ENCODE measurements around the gene PROSER2. TPM values are rescaled to one million over a fixed set of nuclear protein-coding genes. Genes with fewer than 3 reads are reported as not detected.

The PROSER2 gene
- total RNA-seq, 1 donor from 2014 or later = 0.37 TPM

DNA sequence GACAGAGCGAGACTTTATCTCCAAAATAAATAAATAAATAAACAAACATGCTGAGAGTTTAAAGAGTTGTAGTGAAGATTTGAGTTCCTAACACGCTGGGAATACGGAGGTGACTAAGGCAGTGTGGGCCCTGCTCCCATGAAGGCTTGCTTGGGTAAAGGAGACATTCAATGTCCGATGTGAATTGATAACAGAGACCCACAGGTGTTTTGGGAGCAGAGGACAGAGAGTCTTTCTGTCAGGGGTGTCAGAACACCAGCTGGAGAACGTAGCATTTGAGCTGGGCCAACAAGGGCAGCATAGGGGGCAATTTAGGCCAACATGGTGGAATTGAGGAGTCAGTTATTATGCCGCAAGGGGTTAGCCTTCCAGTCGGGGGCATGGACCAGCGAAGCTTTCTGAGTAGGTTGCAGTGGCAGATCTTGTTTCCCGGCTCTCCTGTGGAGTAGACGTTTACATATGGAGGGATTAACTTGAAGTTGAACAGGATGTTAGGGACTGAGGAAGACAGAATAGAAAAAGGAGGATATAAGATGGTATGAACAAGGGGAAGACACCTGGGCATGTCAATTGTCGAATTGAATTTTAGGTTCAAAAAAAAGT lies 5.6 kb downstream of the PROSER2 start:
- intact Hi-C loops (cut with micrococcal nuclease) = no loop called here
- H3K27ac Mint-ChIP-seq = no peak overlapping the region
- no peaks in the 10 kb centered on the region for H3K9me3 Mint-ChIP-seq
- DNase-seq (ENCODE audit: low spot score) = no peak
- peaks cover 48% of the 10 kb centered on the region for H3K27me3 Mint-ChIP-seq (ENCODE audit: low read depth)
- H3K4me1 Mint-ChIP-seq (ENCODE audit: low read depth) = peaks cover 2% of the 10 kb centered on the region
- no peaks in the 10 kb centered on the region for H3K36me3 Mint-ChIP-seq (ENCODE audit: low read depth)
- H3K4me3 Mint-ChIP-seq (ENCODE audit: low read depth) = no peak overlapping the region

DNA sequence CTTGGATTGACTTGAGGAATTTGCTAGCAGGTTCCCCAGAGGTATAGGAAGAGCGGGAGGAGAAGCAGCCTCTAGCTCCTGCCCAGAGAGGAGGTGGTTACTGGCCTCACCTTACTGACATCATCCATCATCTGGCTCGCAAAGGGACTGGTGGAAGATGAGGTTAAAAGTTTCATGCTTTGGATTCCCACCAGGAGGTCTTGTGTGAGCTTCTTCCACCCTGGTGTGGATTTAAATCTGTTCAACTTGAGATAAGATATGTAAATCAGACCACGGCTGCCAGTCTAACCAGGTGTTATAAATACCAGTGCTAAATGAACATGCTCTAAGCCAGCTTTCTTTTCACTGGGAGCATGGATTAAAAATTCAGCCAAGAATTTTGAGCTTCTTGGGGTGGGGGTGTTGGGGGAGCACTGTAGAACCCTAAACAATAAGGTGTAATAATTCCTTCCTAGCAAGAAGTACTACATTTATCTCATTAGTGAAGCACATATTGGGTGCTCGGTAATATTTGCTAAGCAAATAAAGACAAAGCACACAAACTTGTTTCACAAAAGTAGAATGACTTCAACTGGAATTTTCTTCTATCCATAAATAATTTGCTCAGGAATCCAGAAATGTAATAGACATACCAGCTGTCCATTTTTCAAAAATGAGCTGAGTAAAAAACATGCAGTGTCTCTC lies 7.8 kb downstream of the PROSER2 start:
- intact Hi-C loops (cut with micrococcal nuclease) = no loop called here
- Mint-ChIP-seq H3K4me3 (ENCODE audit: low read depth) (no peak overlapping the region), H3K27ac (no peak overlapping the region), H3K36me3 (ENCODE audit: low read depth) (no peaks in the 10 kb centered on the region), H3K27me3 (ENCODE audit: low read depth) (peaks cover 29% of the 10 kb centered on the region), H3K9me3 (no peaks in the 10 kb centered on the region), H3K4me1 (ENCODE audit: low read depth) (no peaks in the 10 kb centered on the region)
- no peak for DNase-seq (ENCODE audit: low spot score)

DNA sequence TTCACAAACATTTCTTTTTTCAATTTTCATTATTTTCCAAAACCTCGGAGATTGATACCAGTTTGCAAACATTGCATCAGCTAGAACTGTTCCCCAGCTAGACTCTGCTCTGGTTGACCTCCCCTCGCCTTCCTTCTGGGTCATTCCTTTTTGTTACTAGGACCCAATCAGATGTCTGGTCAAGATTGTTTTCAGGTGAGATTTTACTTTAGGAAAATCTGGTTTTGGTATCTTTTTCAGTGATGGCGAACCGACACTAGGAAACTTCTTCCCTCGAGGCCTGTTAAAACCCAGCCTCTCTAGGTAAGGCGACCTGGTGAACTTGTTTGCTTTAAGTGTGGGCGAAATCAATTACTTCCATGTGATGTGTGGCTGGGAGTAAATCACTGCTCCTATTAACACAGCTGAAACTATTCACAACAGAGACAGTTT lies 8.4 kb downstream of the PROSER2 start:
- intact Hi-C loops (cut with micrococcal nuclease) = no loop called here
- Mint-ChIP-seq H3K4me1 (ENCODE audit: low read depth) (no peaks in the 10 kb centered on the region), H3K4me3 (ENCODE audit: low read depth) (no peak overlapping the region), H3K9me3 (no peaks in the 10 kb centered on the region), H3K27me3 (ENCODE audit: low read depth) (peaks cover 27% of the 10 kb centered on the region), H3K36me3 (ENCODE audit: low read depth) (no peaks in the 10 kb centered on the region), H3K27ac (no peak overlapping the region)
- DNase-seq (ENCODE audit: low spot score) = no peak

DNA sequence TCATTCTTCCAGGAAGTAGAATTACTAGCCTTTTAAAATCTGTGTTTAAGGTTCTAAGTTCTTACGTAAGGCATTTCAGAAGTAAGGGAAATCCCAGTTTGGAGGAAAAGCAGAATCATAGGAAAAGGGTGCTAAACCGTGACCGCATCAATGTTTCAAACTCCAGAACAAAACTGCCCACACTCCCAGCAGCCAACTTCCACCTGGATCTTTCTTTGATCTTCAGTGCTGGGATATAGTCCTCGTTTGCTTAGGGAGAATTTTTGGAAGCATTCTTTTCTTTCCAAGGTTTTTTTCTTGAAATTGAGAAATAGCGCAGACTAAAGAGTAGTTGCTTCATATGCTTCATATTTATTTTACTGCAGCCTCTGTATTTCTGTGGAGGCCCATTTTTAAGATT lies 8.9 kb downstream of the PROSER2 start:
- peaks cover under 1% of the 10 kb centered on the region for H3K4me1 Mint-ChIP-seq (ENCODE audit: low read depth)
- no peak for DNase-seq (ENCODE audit: low spot score)
- H3K27me3 Mint-ChIP-seq (ENCODE audit: low read depth) = peaks cover 31% of the 10 kb centered on the region
- intact Hi-C loops (cut with micrococcal nuclease) = no loop called here
- H3K27ac Mint-ChIP-seq = no peak overlapping the region
- H3K36me3 Mint-ChIP-seq (ENCODE audit: low read depth) = no peaks in the 10 kb centered on the region
- H3K4me3 Mint-ChIP-seq (ENCODE audit: low read depth) = no peak overlapping the region
- no peaks in the 10 kb centered on the region for H3K9me3 Mint-ChIP-seq

DNA sequence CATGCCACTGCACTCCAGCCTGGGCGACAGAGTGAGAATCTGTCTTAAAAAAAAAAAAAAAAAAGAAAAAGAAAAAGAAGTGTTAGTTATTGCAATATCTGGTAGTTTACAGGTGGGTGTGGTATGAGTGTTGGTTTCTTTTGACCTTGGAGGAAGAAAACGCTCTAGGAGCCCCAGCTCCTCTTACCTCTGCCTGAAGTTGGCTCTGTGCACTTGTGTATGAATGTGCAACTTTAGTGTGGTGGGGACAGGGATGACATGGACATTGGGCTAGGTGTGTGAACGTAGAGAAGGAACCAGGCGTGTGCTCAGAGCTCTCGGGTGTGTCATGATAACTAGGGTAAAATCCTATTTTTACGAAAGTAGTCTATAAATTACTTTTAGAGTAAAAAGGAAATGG lies 11.9 kb downstream of the PROSER2 start:
- Mint-ChIP-seq H3K9me3 (no peaks in the 10 kb centered on the region), H3K4me1 (ENCODE audit: low read depth) (peaks cover 11% of the 10 kb centered on the region), H3K27me3 (ENCODE audit: low read depth) (peaks cover 36% of the 10 kb centered on the region), H3K36me3 (ENCODE audit: low read depth) (no peaks in the 10 kb centered on the region), H3K4me3 (ENCODE audit: low read depth) (no peak overlapping the region), H3K27ac (no peak overlapping the region)
- no peak for DNase-seq (ENCODE audit: low spot score)
- intact Hi-C loops (cut with micrococcal nuclease) = no loop called here

DNA sequence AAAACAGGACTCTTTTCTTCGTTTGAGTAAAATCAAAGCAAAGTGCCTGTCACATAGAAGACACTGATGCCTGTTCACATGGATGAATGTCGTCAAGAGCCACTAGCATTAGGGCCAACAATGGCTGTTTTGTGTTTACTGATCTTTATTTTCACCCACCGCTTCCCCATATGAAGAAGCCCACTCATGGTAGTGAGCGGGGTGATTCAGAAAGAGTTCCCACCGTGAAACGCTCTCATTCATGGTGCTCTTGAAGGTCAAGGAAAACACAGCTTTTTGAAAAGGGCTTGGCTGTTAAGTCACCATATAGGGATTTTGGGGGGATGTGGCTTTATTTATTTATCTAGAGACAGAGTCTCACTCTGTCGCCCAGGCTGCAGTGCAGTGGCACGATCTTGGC lies 12.5 kb downstream of the PROSER2 start:
- peaks cover 11% of the 10 kb centered on the region for H3K4me1 Mint-ChIP-seq (ENCODE audit: low read depth)
- H3K27me3 Mint-ChIP-seq (ENCODE audit: low read depth) = peaks cover 35% of the 10 kb centered on the region
- no peaks in the 10 kb centered on the region for H3K36me3 Mint-ChIP-seq (ENCODE audit: low read depth)
- no peak overlapping the region for H3K27ac Mint-ChIP-seq
- DNase-seq (ENCODE audit: low spot score) = no peak
- H3K9me3 Mint-ChIP-seq = no peaks in the 10 kb centered on the region
- no peak overlapping the region for H3K4me3 Mint-ChIP-seq (ENCODE audit: low read depth)
- intact Hi-C loops (cut with micrococcal nuclease) = no loop called here

DNA sequence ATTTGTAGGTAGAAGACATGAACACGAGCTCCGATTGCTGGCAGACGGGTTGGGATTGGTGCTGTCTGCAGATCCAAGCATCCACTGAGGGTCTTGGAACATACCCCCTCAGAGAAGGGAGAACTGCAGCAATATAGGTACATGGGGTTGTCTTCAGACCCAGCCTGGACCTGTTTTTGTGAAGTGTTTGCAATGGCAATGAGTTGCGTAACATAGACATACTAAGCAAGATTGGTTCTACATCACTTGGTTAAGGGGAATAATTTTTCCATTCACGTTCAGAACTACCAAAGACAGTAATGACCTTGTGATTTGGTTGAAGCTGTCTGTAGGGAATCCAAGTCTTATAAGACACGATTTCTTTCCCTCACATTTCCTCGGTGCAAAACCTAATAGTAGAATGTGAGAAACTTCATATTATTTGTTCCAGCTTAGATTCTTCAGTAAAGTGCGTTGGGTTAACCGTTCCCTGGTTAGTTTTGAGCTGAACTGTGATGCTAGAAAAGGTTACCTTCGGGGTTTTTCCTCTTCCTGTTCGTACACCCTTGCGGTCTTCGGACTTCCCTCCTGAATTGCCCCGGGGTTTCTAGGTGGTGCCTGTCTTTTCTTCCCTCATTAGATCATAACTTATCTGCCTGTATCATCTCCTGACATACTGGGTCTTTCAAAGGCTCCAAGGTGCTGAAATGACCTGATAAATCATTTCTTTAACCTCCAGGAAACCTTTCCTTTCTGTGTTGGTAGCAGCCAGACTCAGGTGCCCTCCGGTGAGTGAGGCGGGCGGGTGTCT lies 14.4 kb downstream of the PROSER2 start:
- no peak for DNase-seq (ENCODE audit: low spot score)
- Mint-ChIP-seq H3K27ac (no peak overlapping the region), H3K4me1 (ENCODE audit: low read depth) (peaks cover 11% of the 10 kb centered on the region), H3K4me3 (ENCODE audit: low read depth) (no peak overlapping the region), H3K36me3 (ENCODE audit: low read depth) (no peaks in the 10 kb centered on the region), H3K9me3 (no peaks in the 10 kb centered on the region), H3K27me3 (ENCODE audit: low read depth) (peaks cover 37% of the 10 kb centered on the region)
- intact Hi-C loops (cut with micrococcal nuclease) = no loop called here

DNA sequence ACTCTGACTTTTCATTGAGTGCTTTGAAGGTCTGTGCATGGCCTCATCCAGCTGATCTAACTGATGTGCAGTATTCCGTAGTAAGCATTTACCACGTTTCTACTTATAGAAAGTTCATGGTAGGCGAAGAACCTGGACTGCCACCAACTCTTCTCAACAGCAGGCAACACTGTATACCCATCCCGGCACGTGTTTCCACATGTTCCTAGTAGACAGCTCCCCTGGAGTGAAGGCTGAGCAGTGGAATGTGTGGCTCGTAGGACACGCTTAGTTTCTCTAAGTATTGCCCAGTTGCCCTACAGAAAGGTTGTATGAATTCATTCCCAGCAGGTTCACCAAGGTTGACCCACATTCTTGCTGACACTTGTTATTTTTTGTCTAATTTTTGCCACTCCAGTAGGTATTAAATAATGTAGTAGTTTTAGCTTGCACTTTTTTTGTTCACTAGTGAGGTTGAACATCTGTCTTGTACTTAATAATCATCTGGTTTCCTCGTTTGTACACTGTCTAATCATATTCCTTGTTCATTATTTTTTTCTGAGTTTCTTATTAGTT lies 15.2 kb downstream of the PROSER2 start:
- no peaks in the 10 kb centered on the region for H3K9me3 Mint-ChIP-seq
- no peaks in the 10 kb centered on the region for H3K36me3 Mint-ChIP-seq (ENCODE audit: low read depth)
- H3K27me3 Mint-ChIP-seq (ENCODE audit: low read depth) = peaks cover 37% of the 10 kb centered on the region
- peaks cover 11% of the 10 kb centered on the region for H3K4me1 Mint-ChIP-seq (ENCODE audit: low read depth)
- DNase-seq (ENCODE audit: low spot score) = no peak
- H3K27ac Mint-ChIP-seq = no peak overlapping the region
- intact Hi-C loops (cut with micrococcal nuclease) = no loop called here
- no peak overlapping the region for H3K4me3 Mint-ChIP-seq (ENCODE audit: low read depth)

DNA sequence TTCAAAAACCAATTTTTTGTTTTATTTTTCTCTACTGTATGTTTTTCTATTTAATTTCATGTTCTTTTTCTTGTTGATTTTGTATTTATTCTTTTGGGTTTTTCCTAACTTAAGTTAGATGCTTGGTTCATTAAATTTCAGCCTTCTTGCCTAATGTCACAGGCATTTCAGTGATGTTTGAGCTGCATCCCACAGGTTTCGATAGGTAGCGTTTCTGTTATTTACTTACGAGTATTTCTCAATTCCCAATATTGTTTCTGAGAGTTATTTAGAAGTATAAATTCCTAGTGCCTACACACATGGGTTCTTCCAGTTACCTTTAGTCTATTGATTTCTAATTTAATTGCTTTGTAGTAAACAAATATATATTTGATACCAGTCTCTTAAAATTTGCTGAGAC lies 18.2 kb downstream of the PROSER2 start:
- no peaks in the 10 kb centered on the region for H3K36me3 Mint-ChIP-seq (ENCODE audit: low read depth)
- intact Hi-C loops (cut with micrococcal nuclease) = no loop called here
- no peaks in the 10 kb centered on the region for H3K9me3 Mint-ChIP-seq
- no peak for DNase-seq (ENCODE audit: low spot score)
- no peak overlapping the region for H3K27ac Mint-ChIP-seq
- peaks cover 11% of the 10 kb centered on the region for H3K4me1 Mint-ChIP-seq (ENCODE audit: low read depth)
- no peak overlapping the region for H3K4me3 Mint-ChIP-seq (ENCODE audit: low read depth)
- peaks cover 41% of the 10 kb centered on the region for H3K27me3 Mint-ChIP-seq (ENCODE audit: low read depth)

DNA sequence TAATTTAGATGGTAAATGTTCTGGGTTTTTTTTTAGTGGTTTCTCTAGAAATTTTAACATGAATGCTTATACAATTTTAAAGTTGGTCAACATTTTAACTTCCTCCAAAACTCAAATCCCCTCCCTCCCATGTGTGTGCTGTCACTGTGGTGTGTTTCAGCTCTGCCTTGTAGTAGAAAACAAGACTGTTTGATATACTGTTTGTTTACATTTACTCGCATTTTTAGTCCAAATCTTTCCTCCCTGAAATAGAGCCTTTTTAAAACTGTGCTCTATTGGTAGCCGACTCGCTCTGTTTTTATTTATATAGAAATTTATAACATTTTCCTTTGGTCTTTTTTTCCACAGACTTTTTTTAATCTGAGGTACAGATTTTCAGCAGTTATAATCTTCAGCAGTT lies 19.3 kb downstream of the PROSER2 start:
- H3K36me3 Mint-ChIP-seq (ENCODE audit: low read depth) = no peaks in the 10 kb centered on the region
- no peaks in the 10 kb centered on the region for H3K9me3 Mint-ChIP-seq
- H3K4me3 Mint-ChIP-seq (ENCODE audit: low read depth) = no peak overlapping the region
- no peak overlapping the region for H3K27ac Mint-ChIP-seq
- H3K27me3 Mint-ChIP-seq (ENCODE audit: low read depth) = peaks cover 38% of the 10 kb centered on the region
- no peak for DNase-seq (ENCODE audit: low spot score)
- intact Hi-C loops (cut with micrococcal nuclease) = no loop called here
- H3K4me1 Mint-ChIP-seq (ENCODE audit: low read depth) = peaks cover 8% of the 10 kb centered on the region

DNA sequence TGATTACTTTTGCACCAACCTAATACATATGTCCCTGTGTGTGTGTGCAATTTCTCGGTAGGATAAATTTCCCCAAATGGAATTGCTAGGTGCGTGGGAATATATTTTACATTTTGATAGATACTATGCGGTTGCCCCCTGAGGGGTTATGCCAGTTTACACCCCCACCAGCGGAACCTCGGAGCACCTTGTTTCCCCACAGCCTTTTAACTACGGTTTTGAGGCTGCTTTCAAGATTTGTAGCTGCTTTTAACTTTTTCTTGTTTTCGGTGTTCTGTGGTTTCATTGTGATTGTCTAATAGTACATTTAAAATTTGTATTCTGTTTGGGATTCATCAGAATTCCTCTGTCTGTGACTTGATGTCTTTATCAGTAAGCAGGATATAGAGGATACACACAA lies 22.0 kb downstream of the PROSER2 start:
- H3K9me3 Mint-ChIP-seq = no peaks in the 10 kb centered on the region
- peaks cover 40% of the 10 kb centered on the region for H3K27me3 Mint-ChIP-seq (ENCODE audit: low read depth)
- no peak for DNase-seq (ENCODE audit: low spot score)
- intact Hi-C loops (cut with micrococcal nuclease) = no loop called here
- H3K27ac Mint-ChIP-seq = no peak overlapping the region
- H3K4me3 Mint-ChIP-seq (ENCODE audit: low read depth) = no peak overlapping the region
- H3K4me1 Mint-ChIP-seq (ENCODE audit: low read depth) = no peaks in the 10 kb centered on the region
- no peaks in the 10 kb centered on the region for H3K36me3 Mint-ChIP-seq (ENCODE audit: low read depth)

DNA sequence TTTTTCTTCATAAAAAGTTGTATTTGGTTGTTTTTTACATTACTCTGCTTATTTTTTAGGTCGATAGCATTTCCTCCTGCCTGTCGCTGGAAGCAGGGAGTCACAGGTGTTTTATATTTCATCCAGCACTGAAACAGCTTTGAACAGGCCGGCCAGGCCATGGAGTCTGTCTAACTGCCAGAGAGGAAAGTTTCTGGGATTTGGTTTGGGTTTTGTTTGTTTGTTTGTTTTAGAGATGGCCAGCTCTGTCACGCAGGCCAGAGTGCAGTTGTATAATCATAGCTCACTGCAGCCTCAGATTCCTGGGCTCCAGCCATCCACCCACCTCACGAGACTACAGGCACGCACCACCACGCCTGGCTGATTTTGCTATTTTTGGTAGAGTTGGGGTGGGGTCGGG lies 23.4 kb downstream of the PROSER2 start:
- Mint-ChIP-seq H3K9me3 (no peaks in the 10 kb centered on the region), H3K27me3 (ENCODE audit: low read depth) (peaks cover 39% of the 10 kb centered on the region), H3K27ac (no peak overlapping the region), H3K4me3 (ENCODE audit: low read depth) (no peak overlapping the region), H3K36me3 (ENCODE audit: low read depth) (no peaks in the 10 kb centered on the region), H3K4me1 (ENCODE audit: low read depth) (no peaks in the 10 kb centered on the region)
- DNase-seq (ENCODE audit: low spot score) = no peak
- intact Hi-C loops (cut with micrococcal nuclease) = no loop called here

DNA sequence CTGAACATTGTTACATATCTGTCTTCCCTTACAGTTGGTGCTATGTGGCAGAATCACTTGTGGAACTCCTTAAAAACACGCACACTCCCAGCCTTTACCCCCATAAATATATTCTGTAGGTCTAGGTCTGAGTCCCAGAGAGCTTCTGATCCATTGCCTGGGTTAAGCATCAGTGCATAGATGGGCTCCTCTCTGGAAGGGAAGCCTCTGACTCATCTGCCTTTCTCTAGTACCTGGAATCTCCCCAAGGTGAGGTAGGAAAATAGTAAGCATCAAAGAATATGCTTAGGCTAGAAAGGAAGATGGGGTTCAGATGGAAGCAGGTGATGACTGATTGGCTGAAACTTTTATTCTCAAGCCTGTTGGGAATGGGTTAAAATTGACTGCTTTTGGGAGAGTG lies 26.1 kb downstream of the PROSER2 start:
- intact Hi-C loops (cut with micrococcal nuclease) = no loop called here
- DNase-seq (ENCODE audit: low spot score) = no peak
- Mint-ChIP-seq H3K27ac (no peak overlapping the region), H3K9me3 (no peaks in the 10 kb centered on the region), H3K36me3 (ENCODE audit: low read depth) (no peaks in the 10 kb centered on the region), H3K27me3 (ENCODE audit: low read depth) (peaks cover 36% of the 10 kb centered on the region), H3K4me1 (ENCODE audit: low read depth) (no peaks in the 10 kb centered on the region), H3K4me3 (ENCODE audit: low read depth) (no peak overlapping the region)
